Measurements from ENCODE around the gene TRPM4. TPM values are rescaled to one million over a fixed set of nuclear protein-coding genes. Genes with fewer than 3 reads are reported as not detected.
"Not testable (repeated sequence)": the region's sequence is repeated elsewhere in the genome, so short reads cannot be mapped to it uniquely, and the experiment has no call there.

TRPM4 gene
- 10 to 100 TPM; 24.4 to 30.6 TPM for total RNA-seq
- long read RNA-seq, transcript TRPM4-213 (2 exons, 1,829 nt), result major isoform, 10 of 48 reads
- long read RNA-seq, partial matches to known transcripts, result 26 of 48 reads
- long read RNA-seq, other reads (novel, unspliced or antisense), result 10 of 48 reads

- DNase-seq (peak; percentile 96), ATAC-seq (peak; percentile 88 to 90)
- intact Hi-C loops (cut with DNase I), result no loop called here
These were observed at the start of gene TRPM4 for GRCh38 chr19:49157445-49158224. Gene TRPM4 (plus strand): TSS chr19:49157792. CDS start chr19:49157867, 75 bp downstream.

- intact Hi-C loops (cut with DNase I), result no loop called here
- no peak for DNase-seq
These were observed 48.5 kb upstream of the TRPM4 start for GRCh38 chr19:49109051-49109450.

GRCh38 chr19:49109569-49110233, 47.9 kb upstream of the TRPM4 start:
- DNase-seq (no peak), ATAC-seq (no peak)
- intact Hi-C loops (cut with DNase I), result loop anchor here in 1 of 2 donors (5.0 kb wide), 1 partner anchor 38 kb away; no protein-coding TSS in a partner anchor

More at GRCh38 chr19:49109051-49109450, 48.5 kb upstream of the TRPM4 start:
- ATAC-seq, result no peak

- ATAC-seq, result no peak
- intact Hi-C loops (cut with DNase I), result loop anchor here in 1 of 2 donors (5.0 kb wide), 1 partner anchor 37 kb away; no protein-coding TSS in a partner anchor
- no peak for DNase-seq
These were observed 47.0 kb upstream of the TRPM4 start for GRCh38 chr19:49110567-49110966.

GRCh38 chr19:49111218-49111998, 46.2 kb upstream of the TRPM4 start:
- intact Hi-C loops (cut with DNase I), result loop anchor here in 1 of 2 donors (5.0 kb wide), 1 partner anchor 36 kb away; no protein-coding TSS in a partner anchor
- DNase-seq, result no peak
- ATAC-seq, result no peak

GRCh38 chr19:49113762-49114629, 43.6 kb upstream of the TRPM4 start, which contains the start of gene LIN7B:
Gene LIN7B (plus strand): TSS chr19:49114370. CDS start chr19:49114405, 35 bp downstream.
- intact Hi-C loops (cut with DNase I), result loop anchor here in 1 of 2 donors (5.0 kb wide), 1 partner anchor 33 kb away; no protein-coding TSS in a partner anchor
- DNase-seq (peak; percentile 76), ATAC-seq (peak; percentile 66 to 72)

- peak; percentile 12 to 45 for ATAC-seq
- intact Hi-C loops (cut with DNase I), result loop anchor here in 1 of 2 donors (5.0 kb wide), 1 partner anchor 33 kb away; no protein-coding TSS in a partner anchor
- DNase-seq, result peak; percentile 81
These were observed 42.8 kb upstream of the TRPM4 start for GRCh38 chr19:49114630-49115363.

- ATAC-seq, result no peak
- DNase-seq, result peak; percentile 52
- intact Hi-C loops (cut with DNase I), result no loop called here
These were observed 41.0 kb upstream of the TRPM4 start for GRCh38 chr19:49116544-49116943.

GRCh38 chr19:49117677-49118564, 39.7 kb upstream of the TRPM4 start:
- DNase-seq, result peak; percentile 37
- intact Hi-C loops (cut with DNase I), result no loop called here
- ATAC-seq, result no peak

GRCh38 chr19:49118565-49119410, 38.8 kb upstream of the TRPM4 start, which contains the start of gene C19orf73:
Gene C19orf73 (minus strand): TSS chr19:49119143. CDS start chr19:49119022, 121 bp downstream.
- intact Hi-C loops (cut with DNase I), result no loop called here
- DNase-seq (peak; percentile 96), ATAC-seq (peak; percentile 91 to 94)

GRCh38 chr19:49119411-49120324, 37.9 kb upstream of the TRPM4 start, which contains the start of gene PPFIA3:
Gene PPFIA3 (plus strand): TSS chr19:49119544. CDS start chr19:49127874, 8,330 bp downstream.
- peak; percentile 79 for DNase-seq
- intact Hi-C loops (cut with DNase I), result no loop called here
- ATAC-seq, result peak; percentile 66 to 70

- ATAC-seq (no peak), DNase-seq (no peak)
- intact Hi-C loops (cut with DNase I), result no loop called here
These were observed 37.3 kb upstream of the TRPM4 start for GRCh38 chr19:49120325-49120683.

- DNase-seq (no peak), ATAC-seq (no peak)
- intact Hi-C loops (cut with DNase I), result no loop called here
These were observed 36.7 kb upstream of the TRPM4 start for GRCh38 chr19:49120868-49121267.

- intact Hi-C loops (cut with DNase I); DNase-seq; ATAC-seq: not testable (repeated sequence)
These were observed 35.8 kb upstream of the TRPM4 start for GRCh38 chr19:49121841-49122240.
